T-helper 2 cell treated with Interferon-gamma antibody and Interleukin-4, amounts not matched to agents 100 ng/mL and 5 ng/mL, for 36 hours (primary cell): ENCODE results near the gene MATN3. TPM values are rescaled to one million over a fixed set of nuclear protein-coding genes. Genes with fewer than 3 reads are reported as not detected.

ENCODE experiments used
- intact Hi-C: fragments of 100-400 bp; cut with micrococcal nuclease; formaldehyde crosslinking; loops from one replicate; pipeline ENCODE4 v1.15.1; 2023
- total RNA-seq: library from RNA; stranded (reverse); gene quantifications from 2 replicates; pipeline ENCODE4 v1.2.3, GENCODE V29; 2022

The MATN3 gene
- total RNA-seq, 1 donor from 2014 or later = not detected

DNA sequence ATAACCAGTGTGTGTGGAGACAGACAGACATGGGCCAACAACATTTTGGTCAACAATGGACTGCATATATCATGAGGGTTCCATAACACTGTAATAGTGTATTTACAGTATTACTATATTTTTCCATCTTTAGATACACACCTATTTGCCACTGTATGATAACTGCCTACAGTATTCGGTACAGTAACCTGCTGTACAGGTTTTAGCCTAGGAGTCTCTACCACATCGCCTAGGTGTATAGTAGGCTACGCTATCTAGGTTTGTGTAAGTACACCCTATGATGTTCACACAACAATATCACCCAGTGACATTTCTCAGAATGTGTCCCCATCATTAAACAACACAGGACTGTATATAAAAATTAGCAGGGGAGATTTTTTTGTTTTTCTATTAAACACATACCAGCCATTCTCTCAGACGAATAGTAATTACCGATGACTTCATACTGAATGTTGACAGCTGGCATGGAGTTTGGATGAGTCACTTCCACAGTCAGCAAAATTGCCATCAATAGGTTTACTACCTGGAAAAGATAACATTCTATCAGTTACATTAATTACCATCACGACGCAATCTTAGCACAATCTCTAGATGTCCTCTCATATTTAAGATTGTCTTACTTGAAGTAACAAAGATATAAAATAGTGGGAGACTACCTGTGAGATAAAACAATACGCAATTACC is 28.2 kb upstream of the MATN3 start:
- intact Hi-C loops = no loop called here

DNA sequence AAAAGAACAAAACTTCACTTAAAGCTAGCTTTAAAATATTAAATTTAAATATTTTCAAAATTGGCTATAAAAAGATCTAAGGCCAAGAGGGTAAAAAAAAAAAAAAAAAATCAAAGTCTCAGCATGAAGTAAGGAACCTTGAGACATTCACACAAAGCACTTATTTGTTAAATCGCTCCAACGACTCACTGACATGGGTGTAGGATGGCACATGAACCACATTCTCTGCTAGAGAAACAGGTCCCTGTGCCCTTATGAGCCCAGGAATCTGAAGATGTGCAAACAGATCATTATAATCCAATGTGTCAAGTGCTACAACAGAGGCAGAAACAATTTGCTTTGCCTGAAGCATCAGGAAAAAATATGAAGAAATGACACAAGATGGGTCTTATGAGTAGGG is 25.2 kb upstream of the MATN3 start:
- intact Hi-C loops = no loop called here

DNA sequence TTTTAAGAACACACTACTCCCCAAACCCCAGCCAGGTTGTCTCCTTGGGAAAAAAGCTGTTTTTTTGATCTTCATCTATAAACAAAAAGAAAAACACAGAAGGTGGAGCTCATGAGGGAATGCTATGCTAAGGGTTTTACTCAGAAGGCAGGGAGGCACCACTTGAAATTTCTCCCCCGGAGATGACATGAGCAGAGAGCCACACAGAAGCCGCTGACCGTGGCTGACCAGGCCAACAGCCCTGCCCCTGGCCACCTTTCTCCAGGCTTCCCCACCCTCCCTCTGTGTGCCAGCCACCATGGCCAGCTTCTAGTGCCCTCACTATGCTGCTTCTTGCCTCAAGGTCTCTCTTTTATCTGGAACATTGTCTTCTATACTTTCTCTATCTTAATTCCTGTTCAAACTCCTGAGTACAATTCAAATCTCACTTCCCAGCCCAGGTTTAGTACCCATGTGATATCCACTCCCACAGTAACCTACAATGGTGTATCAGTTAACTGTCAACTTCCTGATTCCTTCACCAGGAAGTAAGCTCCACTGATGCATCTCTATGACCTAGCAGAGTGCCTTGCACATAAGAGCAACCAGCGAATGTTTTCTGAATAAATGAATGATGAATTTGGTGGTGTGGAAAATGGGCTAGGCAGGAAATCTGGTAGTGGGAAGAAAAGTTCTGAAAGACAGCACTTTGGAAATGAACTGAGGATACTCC is 23.6 kb upstream of the MATN3 start:
- intact Hi-C loops = no loop called here

DNA sequence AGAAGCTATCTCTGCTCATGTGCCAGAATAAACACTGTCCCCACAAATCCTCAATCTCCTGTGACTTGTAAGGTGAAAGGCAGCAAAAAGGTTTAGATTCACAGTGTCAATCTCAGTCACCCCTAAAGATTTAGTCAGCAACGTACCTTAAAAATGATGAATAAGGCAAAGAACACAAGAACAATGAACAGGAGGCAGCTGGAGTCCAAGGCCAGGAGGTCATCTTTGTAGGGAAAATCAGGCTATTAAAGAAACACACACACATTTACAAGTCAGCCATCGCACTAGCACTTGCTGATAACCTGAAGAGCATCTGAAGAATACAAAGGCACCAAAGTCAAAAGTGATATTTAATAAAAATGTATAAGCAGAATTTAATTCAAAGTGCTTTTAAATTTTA is 22.4 kb upstream of the MATN3 start:
- intact Hi-C loops = no loop called here

DNA sequence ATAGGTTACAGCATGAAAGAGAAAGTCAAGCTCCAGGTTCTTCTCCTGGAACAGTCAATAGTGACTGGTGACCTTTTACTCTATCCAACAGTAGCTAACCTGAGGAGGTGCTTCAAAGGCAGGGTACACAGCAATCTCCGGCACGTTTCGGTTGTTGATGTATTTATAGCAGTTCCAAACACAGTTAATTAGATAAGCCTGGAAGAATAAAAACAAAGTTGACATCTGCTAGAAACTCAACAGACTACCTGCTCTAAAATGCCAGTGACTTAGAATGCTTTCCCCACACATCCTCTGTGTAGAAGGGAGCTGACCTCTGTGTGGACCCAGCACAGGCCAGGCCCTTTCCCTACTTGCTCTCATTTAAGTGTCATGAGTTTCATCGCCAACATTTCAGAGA is 21.8 kb upstream of the MATN3 start:
- intact Hi-C loops = no loop called here

DNA sequence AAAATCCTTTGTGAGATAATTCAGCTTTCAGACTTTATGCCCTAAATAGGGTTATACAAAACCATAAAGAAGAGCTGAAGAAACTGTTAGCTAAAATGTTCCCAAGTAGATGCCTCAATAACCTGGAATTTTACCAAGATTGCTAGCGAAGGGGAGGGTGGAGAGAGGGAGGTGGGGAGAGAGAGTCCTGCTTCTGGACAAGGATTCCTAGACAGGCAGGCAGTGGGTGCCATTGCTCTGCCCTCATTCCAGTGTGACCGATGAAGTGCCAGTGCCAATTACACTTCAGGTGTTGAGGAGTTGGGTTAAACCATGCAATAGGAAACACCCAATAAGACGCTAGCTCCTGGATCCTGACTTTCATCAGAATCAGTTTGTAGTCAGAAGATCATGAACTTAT is 20.9 kb upstream of the MATN3 start:
- intact Hi-C loops = no loop called here

DNA sequence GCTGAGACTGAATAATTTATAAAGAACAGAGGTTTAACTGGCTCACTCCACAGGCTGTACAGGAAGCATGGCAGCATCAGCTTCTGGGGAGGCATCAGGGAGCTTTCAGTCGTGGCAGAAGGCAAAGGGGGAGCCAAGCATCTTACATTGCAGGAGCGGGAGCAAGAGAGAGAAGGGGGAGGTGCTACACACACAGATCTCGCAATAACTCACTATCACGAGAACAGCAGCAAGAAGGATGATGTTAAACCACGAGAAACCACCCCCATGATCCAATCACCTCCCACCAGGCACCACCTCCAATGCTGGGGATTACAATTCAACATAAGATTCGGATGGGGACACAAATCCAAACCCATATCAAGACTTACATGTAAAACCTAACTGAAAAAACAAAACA is 17.8 kb upstream of the MATN3 start:
- intact Hi-C loops = no loop called here

DNA sequence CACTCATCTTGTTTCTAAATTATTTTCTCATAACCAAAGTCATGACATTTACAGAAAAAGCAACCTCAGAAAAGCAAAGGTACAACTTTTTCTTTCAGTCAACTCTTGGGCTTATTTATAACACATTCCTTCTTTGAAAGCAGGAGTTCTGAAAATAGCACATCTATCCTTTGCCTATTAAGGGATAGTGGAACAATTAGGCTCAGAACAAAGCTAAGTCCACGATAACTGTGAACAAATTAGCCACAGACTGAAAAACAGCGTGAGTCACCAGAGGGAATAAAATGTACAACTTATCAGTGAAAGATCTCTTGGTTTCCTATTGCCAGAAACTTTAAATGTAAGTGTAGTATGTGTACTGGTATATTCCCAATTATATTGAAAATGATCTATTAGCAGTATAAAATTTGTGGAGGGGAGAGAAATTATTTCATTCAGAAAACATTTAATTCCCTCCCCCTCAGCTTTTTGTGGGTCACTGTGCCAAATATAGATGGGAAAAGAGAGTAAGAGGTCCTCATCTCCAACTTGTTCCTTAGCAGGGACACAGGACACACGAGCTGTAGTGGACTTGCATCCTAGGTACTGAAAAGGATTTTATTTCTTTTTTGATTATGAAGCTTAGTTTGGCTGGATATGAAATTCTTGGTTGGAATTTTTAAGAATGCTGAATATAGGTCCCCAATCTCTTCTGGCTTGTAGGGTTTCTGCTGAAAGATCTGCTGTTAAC is 15.4 kb upstream of the MATN3 start:
- intact Hi-C loops = no loop called here

DNA sequence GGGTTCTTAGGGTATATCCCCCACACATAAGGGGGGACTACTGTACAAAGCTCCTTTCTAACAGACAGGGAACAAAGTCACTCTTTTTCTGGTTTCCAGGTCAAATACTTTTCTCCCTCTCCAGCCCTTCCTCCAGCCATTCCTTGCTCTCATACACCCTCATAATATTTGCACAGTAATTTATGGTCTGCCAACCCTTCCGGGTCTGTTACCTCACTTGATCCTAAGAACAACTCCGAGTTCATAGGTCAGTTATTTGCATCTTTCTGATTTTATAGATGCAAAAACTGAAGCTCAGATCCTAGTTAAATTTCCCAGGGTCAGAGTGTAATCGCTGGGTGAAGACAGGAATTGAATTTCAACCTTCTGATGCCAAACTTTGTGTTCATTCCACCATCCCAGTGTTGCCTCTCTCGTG is 14.8 kb upstream of the MATN3 start:
- intact Hi-C loops = no loop called here

DNA sequence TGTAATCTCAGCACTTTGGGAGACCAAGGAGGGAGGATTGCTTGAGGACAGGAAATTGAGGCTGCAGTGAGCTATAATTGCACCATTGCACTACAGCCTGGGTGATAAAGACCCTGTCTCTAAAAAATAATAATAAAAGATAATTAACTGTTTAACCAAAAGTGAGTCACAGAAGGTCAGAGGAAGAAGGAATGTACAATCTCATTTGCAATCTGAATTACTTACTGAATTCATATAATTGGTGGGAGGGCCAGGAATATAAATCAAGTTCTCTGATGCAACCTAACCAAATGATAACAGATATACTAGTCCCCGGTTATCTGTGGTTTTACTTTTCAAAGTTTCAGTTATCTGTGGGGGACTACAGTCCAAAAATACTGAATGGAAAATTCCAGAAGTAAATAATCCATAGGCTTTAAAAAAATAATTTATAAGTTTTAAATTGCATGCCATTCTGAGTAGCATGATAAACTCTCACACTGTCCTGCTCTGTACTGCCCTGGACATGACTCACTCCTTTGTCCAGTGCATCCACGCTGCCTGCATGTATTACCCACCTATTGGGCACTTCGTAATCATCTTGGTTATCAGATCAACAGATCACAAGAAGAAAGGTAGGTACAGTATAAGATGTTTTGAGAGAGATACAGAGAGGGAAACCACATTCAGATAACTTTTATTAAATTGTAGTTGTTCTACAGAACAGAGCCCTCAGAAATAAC is 12.8 kb upstream of the MATN3 start:
- intact Hi-C loops = no loop called here

DNA sequence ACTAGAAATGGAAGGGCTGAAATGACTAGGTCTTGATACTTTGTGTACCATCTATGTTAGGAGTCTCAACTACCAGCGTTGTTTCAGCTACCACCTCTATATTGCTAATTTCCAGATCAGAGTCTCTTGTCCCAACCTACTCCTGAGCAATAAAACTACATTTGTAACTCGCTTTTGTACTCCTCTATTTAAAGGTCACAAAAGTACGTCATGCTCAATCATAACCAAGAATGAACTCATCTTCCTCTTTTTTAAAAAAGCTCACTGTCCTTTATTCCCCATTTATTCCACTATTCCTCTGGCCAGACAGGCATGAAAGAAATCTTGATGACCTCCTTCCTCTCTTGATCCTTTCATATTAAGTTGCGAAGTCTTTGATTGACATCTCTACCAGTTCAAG is 11.2 kb upstream of the MATN3 start:
- intact Hi-C loops = no loop called here

DNA sequence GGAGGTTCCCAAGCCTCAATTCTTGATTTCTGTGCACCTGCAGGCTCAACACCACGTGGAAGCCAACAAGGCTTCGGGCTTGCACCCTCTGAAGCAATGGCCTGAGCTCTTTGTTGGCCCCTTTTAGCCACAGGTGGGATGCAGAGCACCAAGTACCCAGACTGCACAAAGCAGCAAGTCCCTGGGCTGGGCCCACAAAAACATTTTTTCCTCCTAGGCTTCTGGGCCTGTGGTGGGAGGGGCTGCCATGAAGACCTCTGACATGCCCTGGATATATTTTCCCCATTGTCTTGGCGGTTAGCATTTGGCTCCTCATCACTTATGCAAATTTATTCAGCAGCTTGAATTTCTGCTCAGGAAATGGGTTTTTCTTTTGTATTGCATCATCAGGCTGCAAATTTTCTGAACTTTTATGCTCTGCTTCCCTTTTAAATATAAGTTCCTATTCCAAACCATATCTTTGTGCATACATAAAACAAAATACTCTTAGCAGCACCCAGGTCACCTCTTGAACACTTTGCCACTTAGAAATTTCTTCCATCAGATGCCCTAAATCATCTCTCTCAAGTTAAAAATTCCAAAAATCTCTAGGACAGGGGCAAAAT is 9.0 kb upstream of the MATN3 start:
- intact Hi-C loops = no loop called here

DNA sequence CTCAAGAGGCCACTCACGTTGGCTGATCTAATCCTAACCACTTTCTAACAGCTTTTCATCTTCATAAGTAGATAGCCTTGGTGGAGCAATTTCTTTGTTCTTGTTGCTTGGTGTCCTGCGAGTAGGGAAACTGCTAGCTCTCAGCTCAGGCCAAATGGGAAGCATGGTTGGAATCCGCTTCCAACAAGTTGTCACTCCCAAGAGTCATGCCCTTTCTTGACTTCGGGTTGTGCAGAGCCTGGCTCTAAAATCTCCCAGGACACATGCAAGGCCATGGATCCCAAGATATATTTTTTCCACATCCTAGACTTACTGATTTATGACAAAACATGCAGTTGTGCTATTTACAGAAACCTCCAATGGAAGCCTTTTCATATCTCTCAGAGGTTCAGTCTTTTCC is 7.3 kb upstream of the MATN3 start:
- intact Hi-C loops = loop anchor here (5.0 kb wide), 1 partner anchor 62 kb away; no protein-coding TSS in a partner anchor

DNA sequence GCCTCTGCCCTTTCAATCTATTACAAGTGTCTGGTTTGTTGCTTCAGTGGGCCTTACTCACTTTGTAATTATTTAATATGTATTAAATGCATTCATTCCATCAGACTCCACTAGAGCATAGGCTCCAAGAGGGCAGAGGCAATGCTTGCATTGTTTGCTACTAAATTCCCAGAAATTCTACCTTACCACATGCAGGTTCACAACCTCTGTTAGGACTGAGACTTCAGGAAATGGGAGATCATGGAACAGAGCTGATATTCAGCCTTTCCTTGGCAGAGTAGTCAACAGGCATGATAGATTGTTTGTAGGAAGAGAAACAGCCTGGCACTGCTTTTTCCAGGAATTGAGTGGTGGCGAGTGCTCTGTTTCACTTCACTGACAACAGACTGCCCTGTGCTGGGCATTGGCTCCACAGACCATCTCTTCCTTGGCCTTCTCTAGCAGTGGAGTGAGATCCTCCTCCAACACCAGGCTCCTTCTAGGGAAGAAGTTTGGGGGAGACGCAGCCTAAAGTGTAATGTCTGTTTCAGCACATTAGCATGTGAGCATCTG is 6.2 kb upstream of the MATN3 start:
- intact Hi-C loops = loop anchor here (5.0 kb wide), 1 partner anchor 61 kb away; no protein-coding TSS in a partner anchor

DNA sequence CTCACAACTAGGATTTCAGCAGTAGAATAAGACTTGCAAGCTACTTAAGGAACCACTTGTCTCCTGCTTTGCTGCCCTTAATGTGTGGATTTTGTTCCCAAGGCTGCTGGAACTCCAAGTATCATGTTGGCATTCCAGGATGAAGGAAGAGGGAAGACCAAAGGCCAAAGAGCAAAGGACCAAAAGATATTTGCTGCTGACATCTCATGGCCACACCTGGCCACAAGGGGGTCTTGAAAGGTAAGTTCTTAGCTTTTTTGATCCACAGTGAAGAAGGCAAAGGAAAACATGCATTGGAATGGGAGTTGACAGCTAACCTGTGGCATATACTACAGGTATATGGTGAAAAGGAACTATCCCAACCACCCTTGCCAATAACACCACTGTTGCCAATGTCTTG is 3.9 kb upstream of the MATN3 start:
- intact Hi-C loops = loop anchor here (5.0 kb wide), 1 partner anchor 59 kb away; no protein-coding TSS in a partner anchor

DNA sequence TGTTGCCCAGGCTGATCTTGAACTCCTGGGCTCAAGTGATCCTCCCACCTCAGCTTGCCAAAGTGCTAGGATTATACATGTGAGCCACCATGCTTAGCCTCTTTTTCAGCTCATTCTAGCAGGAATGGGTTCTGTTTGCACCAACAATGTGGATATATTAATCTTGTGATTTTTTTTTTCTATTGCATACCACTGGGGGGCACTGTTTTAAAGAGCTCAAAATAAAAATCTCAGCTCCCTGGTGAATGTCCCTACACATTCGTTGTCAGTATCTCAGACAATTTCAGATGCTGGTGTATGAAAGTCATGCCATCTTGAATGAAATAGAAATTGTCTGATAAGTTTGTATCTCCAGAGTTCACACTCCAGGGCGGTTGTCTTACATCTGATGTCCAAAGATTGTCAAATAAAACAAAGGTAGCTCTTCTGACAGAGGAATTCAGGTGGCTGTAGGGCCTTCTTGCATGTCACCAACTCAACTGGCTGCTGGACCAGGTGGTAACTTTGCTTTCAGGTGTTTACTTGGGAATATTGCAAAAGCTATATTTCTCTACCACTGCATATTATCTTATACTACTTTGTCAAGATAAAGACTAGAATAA is 3.1 kb upstream of the MATN3 start:
- intact Hi-C loops = loop anchor here (1.0 to 5.0 kb wide), 3 partner anchors 35 to 83 kb away; partner anchors contain the start of gene LAPTM4A

DNA sequence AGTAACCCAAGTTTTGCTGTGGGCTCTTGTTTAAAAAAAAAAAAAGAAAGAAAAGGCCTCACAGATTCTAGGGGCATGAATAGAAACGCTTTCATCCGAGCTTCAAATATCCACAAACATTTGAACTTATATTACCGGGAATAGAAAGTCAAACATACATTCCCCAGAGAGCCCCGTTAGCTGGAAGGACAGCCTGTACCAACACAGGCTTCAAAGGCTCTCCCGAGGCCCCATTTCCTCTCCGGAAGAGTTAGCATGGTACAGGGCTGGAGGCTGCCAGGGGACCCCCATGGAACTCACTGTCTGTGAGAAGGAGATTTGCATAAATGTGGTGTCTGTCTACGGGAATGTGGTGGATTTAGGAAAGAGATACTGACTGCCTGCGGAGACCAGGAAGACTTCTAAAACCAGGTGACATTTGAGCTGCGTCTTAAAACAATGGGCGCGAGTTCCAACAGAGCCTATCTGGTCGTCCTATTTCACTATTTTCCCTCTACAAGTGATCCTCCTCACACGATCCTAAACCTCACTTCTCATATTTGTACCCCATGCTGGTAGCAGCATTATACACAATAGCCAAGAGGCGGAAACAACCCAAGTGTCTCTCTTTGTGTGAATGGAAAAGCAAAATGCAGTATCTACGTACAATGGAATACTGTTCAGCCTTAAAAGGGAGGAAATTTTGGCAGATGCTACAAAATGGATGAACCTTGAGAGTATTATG is 820 bp upstream of the MATN3 start:
- intact Hi-C loops = loop anchor here (2.0 kb wide), 1 partner anchor 22 kb away; the partner anchor contains the start of gene WDR35

DNA sequence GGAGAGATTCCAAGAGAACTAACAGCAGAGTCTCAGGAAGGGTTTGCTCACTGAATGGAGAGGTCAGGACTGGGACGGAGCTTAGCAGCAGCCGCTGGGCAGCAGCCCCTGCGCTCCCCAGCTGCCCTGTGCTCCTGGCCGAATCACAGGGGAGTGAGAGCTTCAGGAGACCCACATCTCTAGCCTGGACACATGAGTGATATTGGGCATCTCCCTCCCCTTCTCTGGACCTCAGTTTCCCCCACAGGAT is 511 bp downstream of the MATN3 start:
- intact Hi-C loops = loop anchor here (2.0 kb wide), 1 partner anchor 21 kb away; the partner anchor contains the start of gene WDR35

DNA sequence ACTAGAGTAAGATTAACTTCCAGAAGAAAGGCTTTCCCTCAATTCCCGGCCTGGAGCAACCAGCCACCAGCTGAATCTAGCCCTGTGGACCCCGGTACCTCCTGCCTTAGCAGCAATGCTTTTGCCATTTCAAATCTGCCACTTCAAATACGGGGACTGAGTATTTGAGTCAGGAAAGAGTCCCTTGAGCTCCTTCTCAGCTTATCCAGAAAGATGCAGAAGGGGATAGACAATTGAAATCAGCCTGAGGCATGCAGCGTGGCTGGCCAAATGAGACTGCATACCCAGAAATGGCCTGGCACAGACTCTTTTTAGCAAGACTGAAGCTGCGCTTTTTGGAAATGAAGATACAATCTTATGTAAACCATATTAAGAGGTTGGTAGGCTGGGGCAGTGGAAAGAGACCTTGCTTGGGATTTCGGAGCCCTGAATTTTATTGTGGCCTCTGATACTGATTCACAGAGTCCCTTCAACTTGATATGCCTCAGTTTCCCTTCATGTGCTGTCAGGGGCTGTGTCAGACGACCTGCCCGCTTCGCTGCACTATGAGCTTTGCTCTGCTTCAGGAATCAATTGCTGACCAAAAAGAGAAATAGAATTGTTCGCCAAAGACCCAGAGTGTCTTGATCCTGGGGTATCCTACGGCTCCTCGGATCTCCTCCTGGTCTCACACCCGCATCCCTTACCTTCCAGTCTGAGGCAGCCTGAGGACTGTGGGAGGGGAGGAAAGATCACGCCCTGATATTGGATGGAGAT is 1.0 kb downstream of the MATN3 start:
- intact Hi-C loops = loop anchor here (2.0 kb wide), 1 partner anchor 21 kb away; the partner anchor contains the start of gene WDR35
